DND-41 (cell line): Measurements from ENCODE around the gene MIGA2.
A peak's percentile ranks its signal among the peaks of the same experiment; 100 is the strongest.

Experiments
- ATAC-seq: fragments of 200-7000 bp; cut with Tn5 transposase; 3 replicates; pipeline ENCODE4 v1.9.1; 2021; ENCODE audit warnings: low read depth; ENCODE audit not compliant: insufficient read depth
- DNase-seq: peaks from one replicate; pipeline ENCODE4 v3.0.0-alpha.2; 2020
- H2AFZ ChIP-seq: 2 replicates; pipeline ENCODE4 v1.6.0; 2012; ENCODE audit warnings: low read depth, low read length
- H3K27ac ChIP-seq: 2 replicates; pipeline ENCODE4 v1.5.1; 2012; ENCODE audit warnings: low read length, inconsistent platforms
- H3K27me3 ChIP-seq: fragments of 200-600 bp; sonication (generic); 2 replicates; pipeline ENCODE4 v1.6.0; 2012; ENCODE audit warnings: low read length, mild to moderate bottlenecking, inconsistent platforms; ENCODE audit not compliant: insufficient read depth, poor library complexity
- H3K36me3 ChIP-seq: 2 replicates; pipeline ENCODE4 v1.5.1; 2012; ENCODE audit warnings: low read length, inconsistent platforms; ENCODE audit not compliant: insufficient read depth
- H3K4me1 ChIP-seq: 2 replicates; pipeline ENCODE4 v1.5.1; 2012; ENCODE audit warnings: mild to moderate bottlenecking, low read length; ENCODE audit not compliant: insufficient read depth
- H3K4me2 ChIP-seq: 2 replicates; pipeline ENCODE4 v1.6.0; 2012; ENCODE audit warnings: mild to moderate bottlenecking, moderate library complexity, low read length, inconsistent platforms; ENCODE audit not compliant: insufficient read depth
- H3K4me3 ChIP-seq, 2 experiments: fragments of 200-600 bp in 1 of 2; shearing (Covaris generic) in 1 of 2; 2 replicates each; pipeline ENCODE4 v1.5.1; 2012 to 2016; ENCODE audit warnings: inconsistent platforms in 2 of 2, low read length in 2 of 2, mild to moderate bottlenecking in 2 of 2, low read depth in 1 of 2, moderate library complexity in 1 of 2
- H3K79me2 ChIP-seq: 2 replicates; pipeline ENCODE4 v1.6.0; 2012; ENCODE audit warnings: low read length, inconsistent platforms; ENCODE audit not compliant: insufficient read depth
- H3K9ac ChIP-seq: 2 replicates; pipeline ENCODE4 v1.6.0; 2012; ENCODE audit warnings: low read depth, mild to moderate bottlenecking, inconsistent platforms, low read length, moderate library complexity
- H3K9me3 ChIP-seq: 2 replicates; pipeline ENCODE4 v1.5.1; 2012; ENCODE audit warnings: low read length, moderate library complexity, mild to moderate bottlenecking, inconsistent platforms; ENCODE audit not compliant: insufficient read depth, severe bottlenecking
- H4K20me1 ChIP-seq: 2 replicates; pipeline ENCODE4 v1.6.0; 2012; ENCODE audit warnings: low read length; ENCODE audit not compliant: insufficient read depth
- EZH2 ChIP-seq: IDR thresholded peaks from 3 replicates; pipeline ENCODE4 v1.6.1; 2012; ENCODE audit warnings: borderline replicate concordance, low read depth, mild to moderate bottlenecking, moderate library complexity, low read length, inconsistent platforms; ENCODE audit not compliant: severe bottlenecking
- TF ChIP-seq, protein P1 (sequence below): IDR thresholded peaks from 2 replicates; pipeline ENCODE4 v1.5.1; 2012; ENCODE audit warnings: borderline replicate concordance, low read length, moderate library complexity, mild to moderate bottlenecking; ENCODE audit not compliant: poor library complexity, severe bottlenecking; ENCODE audit errors: extremely low read depth

MIGA2 gene

DNA sequence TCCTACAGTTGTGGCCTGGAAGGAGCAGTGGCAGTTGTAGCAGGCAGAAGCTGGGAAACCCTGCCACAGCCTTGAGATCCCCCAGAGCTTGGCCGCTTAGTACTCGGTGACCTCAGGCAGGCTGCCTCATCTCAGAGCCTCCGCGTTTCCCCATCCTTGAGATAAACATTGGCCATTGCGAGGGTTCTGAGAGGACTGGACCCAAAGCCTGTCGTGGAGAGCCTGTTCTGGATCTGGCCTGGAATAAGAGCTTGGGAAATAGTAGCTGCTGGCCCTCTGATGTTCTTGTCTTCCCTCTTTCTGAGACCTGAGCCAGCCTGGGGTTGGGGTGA is 1.3 kb downstream of the MIGA2 start:
- DNase-seq (no peak), ATAC-seq (no peak)
- Histone ChIP-seq H2AFZ (no peak overlapping the region), H3K4me1 (peaks cover 22% of the 10 kb centered on the region), H3K4me3 (peak overlapping the region; percentile 95 to 99; a peak in 3 of 4 replicates), H3K27ac (0 out of 2 replicates have a peak overlapping the region, but pooled peaks have one; percentile 76), H3K79me2 (peaks cover 31% of the 10 kb centered on the region), H4K20me1 (peaks cover 13% of the 10 kb centered on the region), H3K36me3 (peaks cover 18% of the 10 kb centered on the region), H3K4me2 (peak overlapping the region; percentile 98), H3K27me3 (no peaks in the 10 kb centered on the region), H3K9ac (peak overlapping the region; percentile 87), H3K9me3 (no peaks in the 10 kb centered on the region)
- no peak for TF ChIP-seq EZH2
- TF ChIP-seq, protein P1, sequence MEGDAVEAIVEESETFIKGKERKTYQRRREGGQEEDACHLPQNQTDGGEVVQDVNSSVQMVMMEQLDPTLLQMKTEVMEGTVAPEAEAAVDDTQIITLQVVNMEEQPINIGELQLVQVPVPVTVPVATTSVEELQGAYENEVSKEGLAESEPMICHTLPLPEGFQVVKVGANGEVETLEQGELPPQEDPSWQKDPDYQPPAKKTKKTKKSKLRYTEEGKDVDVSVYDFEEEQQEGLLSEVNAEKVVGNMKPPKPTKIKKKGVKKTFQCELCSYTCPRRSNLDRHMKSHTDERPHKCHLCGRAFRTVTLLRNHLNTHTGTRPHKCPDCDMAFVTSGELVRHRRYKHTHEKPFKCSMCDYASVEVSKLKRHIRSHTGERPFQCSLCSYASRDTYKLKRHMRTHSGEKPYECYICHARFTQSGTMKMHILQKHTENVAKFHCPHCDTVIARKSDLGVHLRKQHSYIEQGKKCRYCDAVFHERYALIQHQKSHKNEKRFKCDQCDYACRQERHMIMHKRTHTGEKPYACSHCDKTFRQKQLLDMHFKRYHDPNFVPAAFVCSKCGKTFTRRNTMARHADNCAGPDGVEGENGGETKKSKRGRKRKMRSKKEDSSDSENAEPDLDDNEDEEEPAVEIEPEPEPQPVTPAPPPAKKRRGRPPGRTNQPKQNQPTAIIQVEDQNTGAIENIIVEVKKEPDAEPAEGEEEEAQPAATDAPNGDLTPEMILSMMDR = no peak

DNA sequence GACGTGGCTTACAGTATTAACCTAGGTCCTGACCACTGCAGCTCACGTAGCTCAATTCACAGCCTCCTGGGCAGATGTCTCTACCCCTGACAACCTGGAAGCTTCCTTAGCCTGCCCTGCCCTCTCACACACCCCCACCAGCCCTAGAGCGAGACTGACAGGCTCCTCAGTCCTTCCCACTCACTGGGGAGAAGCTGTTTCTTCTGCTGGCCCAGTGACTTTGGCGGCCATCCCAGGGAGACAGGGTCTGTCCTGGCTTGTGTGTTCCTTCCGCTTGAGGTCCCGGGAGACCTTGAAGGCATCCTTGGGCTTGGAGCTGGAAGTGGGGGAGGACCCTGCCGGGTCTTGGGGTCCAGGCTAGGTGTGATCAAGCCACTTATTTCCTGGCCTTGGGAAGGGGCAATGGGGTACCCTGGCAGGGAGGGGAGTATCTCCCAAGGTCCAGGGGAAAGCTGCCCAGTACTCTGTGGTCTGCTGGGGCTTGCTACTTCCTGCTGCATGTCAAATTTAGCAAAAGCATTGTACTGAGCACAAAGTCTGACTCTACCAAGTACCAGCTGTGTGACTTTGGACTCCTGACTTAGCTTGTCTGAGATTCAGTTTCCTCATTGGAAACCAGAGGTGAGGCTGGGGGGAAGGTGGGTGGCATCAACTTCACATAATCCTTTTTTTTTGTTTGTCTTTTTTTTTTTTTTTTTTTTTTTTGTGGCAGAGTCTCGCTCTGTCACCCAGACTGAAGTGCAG is 1.9 kb downstream of the MIGA2 start:
- Histone ChIP-seq H3K4me3 (peak overlapping the region in 1 of 2 experiments; percentile 99; a peak in 2 of 4 replicates), H3K4me2 (peak overlapping the region; percentile 98), H3K9ac (peak overlapping the region; percentile 87), H3K9me3 (no peaks in the 10 kb centered on the region), H3K79me2 (peaks cover 31% of the 10 kb centered on the region), H3K4me1 (peaks cover 22% of the 10 kb centered on the region), H4K20me1 (peaks cover 13% of the 10 kb centered on the region), H3K36me3 (peaks cover 18% of the 10 kb centered on the region), H2AFZ (no peak overlapping the region), H3K27me3 (no peaks in the 10 kb centered on the region), H3K27ac (0 out of 2 replicates have a peak overlapping the region, but pooled peaks have one; percentile 15)
- DNase-seq (no peak), ATAC-seq (no peak)
- TF ChIP-seq, protein P1 = no peak
- TF ChIP-seq EZH2 = no peak

DNA sequence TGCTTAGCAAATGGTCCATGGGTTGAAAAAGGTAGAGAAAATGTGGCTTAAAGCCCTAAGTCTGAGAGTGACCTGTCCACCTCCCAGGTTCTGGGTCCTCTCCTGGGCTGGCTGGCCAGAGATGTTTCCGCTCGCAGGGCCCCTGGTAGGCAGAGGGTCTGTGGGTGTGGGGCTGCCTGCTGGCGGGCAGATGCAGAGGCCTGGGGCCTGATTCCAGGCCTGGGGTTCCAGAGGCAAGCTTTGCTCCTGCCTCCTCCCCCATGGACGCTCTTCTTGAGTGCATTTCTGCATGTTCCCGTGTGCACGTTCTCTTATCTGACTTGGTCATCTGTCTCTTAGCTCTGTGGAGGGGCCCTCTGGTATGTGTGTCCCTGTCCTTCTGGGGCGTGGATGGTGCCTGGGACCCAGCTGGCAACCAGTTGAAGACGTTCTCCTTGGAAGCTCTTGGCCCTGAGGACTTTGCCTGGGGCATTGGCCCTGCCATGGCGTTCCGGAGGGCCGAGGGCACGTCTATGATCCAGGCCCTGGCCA is 3.8 kb downstream of the MIGA2 start:
- Histone ChIP-seq H3K4me2 (no peak overlapping the region), H3K4me3 (no peak overlapping the region), H3K36me3 (peaks cover 18% of the 10 kb centered on the region), H3K79me2 (peaks cover 31% of the 10 kb centered on the region), H3K9ac (no peak overlapping the region), H2AFZ (no peak overlapping the region), H3K27me3 (no peaks in the 10 kb centered on the region), H3K9me3 (no peaks in the 10 kb centered on the region), H3K4me1 (peaks cover 22% of the 10 kb centered on the region), H3K27ac (no peak overlapping the region), H4K20me1 (peaks cover 13% of the 10 kb centered on the region)
- TF ChIP-seq, protein P1 = no peak
- no peak for DNase-seq
- ATAC-seq = no peak
